Stromal cell of bone marrow (primary cell): ENCODE data around the gene ZNF26.
"Not testable (repeated sequence)": the region's sequence is repeated elsewhere in the genome, so short reads cannot be mapped to it uniquely, and the experiment has no call there.

ENCODE experiments used
- DNase-seq: peaks from one replicate; pipeline ENCODE4 v3.0.0-alpha.2; 2012; ENCODE audit warnings: low read depth

ZNF26 gene, protein sequence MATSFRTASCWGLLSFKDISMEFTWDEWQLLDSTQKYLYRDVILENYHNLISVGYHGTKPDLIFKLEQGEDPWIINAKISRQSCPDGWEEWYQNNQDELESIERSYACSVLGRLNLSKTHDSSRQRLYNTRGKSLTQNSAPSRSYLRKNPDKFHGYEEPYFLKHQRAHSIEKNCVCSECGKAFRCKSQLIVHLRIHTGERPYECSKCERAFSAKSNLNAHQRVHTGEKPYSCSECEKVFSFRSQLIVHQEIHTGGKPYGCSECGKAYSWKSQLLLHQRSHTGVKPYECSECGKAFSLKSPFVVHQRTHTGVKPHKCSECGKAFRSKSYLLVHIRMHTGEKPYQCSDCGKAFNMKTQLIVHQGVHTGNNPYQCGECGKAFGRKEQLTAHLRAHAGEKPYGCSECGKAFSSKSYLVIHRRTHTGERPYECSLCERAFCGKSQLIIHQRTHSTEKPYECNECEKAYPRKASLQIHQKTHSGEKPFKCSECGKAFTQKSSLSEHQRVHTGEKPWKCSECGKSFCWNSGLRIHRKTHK

DNA sequence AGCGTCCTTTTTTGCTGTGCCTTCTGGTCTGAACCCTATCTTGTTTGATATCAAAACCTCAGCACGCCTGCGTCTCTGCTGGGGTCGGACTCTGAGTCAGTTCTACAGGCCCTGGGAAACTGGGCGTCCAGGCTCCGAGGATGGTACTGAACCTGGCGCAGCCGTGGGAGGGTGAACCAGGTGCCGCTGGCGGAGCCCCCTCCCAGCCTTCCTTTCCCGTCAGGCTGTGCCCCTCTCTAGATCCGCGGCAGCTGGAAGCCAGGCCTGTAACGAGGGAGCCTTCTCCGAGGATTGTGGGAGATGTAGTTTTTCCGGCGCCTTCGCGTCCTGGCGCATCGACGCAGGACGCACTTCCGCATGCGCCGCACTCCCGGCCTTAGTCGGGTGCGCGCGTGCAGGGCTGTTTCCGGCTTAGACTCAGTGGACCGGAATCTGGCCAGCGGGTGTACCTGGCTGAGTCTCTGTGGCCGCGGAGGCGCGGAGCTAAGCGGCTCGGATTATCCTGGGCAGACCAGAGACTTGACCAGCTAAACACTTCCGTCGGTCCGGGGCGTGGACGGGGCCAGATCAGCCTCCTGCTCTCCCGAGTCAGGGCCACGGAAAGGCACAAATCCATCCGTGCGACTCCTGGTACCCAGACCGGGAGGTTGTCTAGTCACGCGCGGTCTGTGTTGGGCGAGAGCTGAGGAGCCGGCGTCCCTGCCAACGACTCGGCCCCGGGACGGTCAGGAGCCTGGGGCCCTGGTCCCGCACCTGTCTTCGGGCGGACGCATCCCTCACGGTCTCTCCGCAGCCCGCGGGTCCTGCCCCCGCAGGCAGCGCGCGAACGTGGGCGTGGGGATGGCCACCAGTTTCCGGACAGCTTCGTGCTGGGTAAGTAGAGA lies at the start of gene ZNF26:
TSS of gene ZNF26 (plus strand) at position 367 of the 884 bp plus-strand sequence. CDS start at position 841, 474 bp downstream.
- peak; percentile 85 for DNase-seq

DNA sequence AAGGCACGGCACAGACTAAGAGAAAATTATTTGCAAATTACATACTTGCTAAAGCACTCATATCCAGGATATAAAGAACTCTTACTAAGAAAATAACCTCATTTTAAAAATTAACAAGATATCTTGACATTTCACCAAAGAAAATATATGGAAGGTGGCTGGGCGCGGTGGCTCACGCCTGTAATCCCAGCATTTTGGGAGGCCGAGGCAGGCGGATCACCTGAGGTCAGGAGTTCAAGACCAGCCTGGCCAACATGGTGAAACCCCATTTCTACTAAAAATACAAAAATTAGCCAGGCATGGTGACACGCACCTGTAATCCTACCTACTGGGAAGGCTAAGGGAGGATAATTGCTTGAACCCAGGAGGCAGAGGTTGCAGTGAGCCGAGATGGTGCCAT lies 49.2 kb upstream of the ZNF26 start:
- not testable (repeated sequence) for DNase-seq

DNA sequence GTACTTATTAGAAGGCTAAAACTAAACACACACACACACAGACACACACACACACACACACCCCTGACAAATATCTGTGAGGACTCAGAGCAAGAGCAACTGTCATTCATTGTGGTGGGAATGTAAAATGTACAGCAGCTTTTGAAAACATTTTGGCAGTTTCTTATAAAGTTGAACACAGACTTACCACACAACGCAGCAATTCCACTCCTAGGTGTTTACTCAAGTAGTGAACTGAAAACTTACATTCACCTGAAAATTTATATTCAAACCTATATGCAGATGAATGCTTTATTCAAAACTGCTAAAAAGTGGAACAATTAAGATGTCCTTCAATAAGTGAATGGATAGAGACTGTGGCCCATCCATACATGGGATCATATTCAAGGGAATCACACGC lies 48.7 kb upstream of the ZNF26 start:
- no peak for DNase-seq

DNA sequence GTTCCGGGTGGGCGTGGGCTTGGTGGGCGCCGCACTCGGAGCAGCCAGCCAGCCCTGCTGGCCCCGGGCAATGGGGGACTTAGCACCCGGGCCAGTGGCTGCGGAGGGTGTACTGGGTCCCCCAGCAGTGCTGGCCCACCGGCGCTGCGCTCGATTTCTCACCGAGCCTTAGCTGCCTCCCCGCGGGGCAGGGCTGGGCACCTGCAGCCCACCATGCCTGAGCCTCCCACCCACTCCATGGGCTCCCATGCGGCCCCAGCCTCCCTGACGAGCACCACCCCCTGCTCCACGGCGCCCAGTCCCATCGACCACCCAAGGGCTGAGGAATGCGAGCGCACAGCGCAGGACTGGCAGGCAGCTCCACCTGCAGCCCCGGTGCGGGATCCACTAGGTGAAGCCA lies 47.4 kb upstream of the ZNF26 start:
- DNase-seq = not testable (repeated sequence)

DNA sequence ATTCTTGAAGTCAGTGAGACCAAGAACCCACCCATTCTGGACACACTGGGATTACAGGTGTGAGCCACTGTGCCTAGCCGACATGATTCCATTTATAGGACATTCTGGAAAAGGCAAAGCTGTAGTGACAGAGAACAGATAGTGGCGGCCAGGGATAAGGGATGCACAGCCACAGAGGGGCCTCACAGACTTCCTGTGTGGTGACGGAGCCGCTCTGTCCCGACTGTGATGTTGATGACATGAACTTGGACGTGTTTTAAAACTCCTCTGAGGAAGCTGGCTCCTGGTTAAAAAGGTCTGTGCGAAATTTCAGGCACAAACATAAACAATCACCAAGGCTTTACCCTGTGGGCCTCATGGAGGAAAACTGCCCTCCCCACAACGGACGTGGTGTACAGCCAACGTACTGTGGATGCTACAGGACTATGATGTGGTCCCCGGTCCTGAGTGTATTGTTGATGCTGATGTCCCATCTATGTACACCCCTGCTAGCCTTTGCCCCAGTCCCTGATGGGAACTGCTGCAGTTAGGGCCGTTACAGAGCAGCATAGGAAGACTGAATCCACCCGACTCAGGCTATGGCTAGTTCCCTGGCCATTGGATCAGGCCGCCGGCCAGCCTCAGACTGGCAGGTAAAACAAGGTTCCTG lies 46.0 kb upstream of the ZNF26 start:
- no peak for DNase-seq

DNA sequence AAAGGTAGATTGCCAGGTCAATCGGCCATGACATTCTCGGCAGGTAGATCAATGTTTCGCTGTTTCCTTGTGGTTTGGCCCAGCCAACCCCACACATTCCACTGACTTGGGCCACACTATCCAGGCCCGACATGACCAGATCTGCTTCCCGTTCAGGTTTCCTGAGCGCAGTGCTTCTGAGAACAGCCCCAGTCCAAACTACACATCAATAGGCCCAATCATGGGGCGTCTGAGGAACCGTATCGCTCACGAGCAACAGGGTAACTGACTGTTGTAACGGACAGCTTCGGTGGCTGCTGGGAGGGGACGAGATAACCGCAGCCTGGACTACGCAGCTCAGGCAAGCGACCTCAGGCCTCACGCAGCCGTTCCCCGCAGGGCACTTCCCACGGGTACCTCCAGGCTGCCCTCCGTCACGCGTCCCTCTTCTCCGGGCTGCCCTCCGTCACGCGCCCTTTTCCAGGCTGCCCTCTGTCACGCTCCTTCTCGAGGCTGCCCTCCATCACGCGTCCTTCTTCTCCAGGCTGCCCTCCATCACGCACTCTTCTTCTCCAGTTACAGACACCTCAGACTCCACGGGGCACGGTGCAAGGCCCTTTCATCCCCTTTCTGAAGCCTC lies 44.7 kb upstream of the ZNF26 start:
- DNase-seq = no peak

DNA sequence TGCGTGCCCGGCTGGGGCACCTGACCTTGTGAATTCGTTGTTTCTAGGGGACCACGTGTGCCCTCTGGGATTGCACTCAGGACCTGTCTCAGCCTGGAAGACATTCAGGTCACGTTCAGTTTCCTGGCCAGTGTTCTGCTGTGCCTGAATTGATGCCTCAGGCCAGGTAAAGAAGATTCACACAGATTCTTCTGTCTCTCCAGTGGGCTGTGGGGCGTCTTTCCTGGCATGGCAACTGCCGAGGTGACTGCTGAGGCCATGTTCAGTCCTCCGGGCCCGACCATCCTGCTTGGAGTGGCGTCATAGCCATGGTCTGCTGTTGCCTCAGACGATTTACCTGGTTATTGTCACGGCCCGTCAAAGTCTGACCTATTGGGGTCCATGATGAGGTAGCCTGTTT lies 43.6 kb upstream of the ZNF26 start:
- DNase-seq = no peak

DNA sequence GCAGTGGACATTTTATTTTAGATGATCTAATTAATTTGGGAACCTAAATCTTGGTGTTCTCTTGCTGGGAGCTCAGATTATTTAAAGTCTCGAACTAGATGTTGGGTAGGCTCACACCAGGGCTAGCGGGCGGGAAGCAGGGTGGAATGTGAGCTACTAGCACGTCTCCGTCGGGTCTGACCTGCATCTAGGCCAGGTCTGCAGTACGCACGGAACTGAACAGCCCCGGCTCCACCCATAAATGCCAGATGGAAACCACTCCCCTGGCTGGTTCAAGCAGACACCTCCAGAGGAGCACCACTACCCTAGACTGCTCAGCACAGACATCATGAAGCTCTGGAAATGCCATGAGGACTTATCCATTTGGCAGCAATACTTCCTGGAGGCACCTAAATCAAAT lies 40.4 kb upstream of the ZNF26 start:
- no peak for DNase-seq

DNA sequence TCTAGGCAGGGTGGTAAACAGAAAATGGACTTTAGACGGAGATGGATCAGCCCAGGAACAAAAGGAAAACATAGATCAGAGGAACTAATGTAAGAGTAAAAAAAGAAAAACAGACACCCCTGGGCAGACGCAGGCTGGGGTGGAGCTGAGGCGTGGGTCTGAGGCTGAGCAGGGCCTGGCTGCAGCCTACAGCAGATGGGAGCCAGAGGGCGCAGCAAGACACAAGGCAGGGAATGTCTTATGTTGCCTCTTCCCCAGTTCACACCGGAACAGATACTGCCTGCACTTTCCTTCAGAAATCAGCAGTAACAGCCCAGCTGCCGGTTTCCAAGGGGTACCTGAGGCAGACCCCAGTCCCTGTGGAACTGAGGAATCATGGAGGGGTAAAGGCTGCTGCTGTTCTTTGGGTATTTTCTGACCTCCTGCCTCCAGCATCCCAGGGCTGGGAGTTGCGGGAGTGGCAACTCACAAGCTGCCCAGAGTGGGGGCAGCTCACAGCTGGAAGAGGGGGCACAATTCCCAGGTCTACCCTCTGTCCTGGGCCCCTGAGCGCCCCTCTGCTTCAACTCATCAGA lies 39.8 kb upstream of the ZNF26 start:
- DNase-seq = no peak

DNA sequence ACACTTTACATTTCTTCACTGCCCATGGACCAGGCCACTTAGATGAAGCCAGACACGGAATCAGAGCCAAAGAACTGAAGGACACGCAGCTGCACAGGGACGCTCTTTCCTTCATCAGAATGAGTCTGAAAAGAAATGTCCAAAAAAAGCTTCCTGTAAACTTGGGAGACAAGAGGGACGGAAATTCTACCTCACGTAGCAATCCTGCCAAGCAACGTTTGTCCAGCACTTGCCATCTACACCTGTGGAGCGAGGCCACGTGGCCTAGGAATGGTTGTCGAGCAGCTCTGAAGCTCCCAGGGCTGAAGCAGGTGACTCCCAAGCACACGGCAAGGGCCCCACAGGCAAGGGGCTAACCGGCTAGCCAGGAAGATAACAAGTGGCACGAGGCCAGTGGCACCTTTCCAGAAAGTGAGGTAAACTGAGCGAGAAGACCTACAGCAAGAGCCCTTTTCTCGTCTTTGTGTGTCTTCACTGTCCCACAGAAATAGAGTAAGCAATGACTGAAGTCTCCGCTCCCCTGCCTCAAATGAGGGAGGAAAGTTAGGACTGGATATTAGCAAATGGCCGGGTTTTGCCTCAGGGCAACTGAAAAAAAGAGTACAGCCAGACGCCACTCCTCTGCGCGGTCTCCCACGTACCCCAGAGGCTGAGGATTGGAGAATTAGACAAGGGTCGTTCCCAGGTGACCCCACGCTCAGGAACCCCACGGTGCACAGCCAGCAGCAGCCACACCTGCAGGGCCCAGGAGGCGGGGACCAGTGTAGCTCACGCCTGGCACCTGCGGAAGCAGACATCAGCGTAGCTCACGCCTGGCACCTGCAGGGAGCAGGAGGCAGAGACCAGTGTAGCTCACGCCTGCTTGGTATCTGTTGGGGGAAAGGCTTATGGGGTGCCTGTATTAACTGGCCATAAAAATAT lies 37.8 kb upstream of the ZNF26 start:
- DNase-seq = no peak

DNA sequence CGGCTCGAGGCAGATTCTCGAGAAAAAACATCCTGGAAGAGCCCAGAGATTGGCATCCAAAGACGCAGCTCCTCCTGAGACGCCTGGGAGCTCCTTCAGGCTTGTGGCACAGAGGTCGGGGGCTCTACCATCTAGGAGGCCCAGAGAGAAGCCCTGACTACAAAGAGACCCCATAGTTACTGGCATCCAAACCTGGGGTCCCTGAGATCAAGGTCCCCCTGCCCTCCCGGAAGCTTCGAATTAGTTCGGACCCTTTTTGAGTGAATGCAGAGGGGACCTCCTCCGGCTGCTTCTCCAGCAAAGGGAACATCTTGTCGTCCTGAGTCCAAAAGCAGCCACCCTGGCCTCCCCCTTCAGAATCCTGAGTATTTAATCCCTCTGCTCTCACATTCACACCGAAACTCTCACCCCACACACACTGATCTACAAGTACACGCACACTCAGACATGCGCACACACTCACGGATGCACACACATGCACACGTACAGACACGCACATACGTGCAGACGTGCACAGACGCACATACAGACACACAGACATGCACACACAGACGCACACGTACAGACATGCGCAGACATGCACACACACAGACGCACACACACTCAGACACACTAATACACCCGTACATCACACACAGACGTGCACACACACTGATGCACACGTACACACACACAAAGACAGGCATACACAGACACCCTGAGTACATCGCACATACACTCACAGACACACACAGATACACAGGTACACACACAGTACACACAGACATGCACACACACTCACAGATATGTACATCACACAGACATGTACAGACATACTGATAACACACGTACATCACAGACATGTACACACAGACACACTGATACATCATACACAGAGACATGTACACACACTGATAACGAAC lies 36.0 kb upstream of the ZNF26 start:
- DNase-seq = no peak

DNA sequence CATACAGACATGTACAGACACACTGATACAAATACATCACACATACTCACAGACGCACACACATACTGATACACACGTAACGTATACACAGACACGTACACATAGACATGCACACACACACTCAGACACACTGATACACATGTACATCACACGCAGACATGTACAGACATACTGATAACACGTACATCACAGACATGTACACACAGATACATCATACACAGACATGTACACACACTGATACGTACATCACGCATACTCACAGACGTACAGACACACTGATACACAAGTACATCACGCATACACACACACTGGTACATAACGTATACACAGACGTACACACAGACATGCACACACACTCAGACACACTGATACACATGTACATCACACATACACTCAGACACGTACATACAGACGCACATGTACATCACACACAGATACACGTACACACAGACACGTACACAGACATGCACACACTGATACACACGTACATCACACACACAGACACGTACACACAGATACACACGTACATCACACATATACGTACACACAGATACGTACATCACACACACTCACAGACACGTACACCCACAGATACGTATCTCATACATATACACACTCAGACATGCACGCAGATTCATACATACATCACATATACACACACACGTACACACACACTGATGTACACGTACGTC lies 35.2 kb upstream of the ZNF26 start:
- no peak for DNase-seq

DNA sequence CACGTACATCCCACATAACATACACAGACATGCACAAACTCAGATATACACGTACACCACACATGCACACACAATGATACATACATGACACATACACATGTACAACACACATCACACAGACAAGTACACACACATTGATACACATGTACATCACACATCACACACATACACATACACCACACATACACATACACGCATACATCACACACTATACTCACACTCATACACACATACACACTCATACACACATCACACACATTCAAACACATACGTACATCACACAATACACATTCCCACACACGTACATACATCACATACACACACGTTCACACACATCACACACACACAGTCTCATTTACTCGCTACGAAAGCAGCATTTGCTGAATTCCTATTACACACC lies 34.5 kb upstream of the ZNF26 start:
- no peak for DNase-seq

DNA sequence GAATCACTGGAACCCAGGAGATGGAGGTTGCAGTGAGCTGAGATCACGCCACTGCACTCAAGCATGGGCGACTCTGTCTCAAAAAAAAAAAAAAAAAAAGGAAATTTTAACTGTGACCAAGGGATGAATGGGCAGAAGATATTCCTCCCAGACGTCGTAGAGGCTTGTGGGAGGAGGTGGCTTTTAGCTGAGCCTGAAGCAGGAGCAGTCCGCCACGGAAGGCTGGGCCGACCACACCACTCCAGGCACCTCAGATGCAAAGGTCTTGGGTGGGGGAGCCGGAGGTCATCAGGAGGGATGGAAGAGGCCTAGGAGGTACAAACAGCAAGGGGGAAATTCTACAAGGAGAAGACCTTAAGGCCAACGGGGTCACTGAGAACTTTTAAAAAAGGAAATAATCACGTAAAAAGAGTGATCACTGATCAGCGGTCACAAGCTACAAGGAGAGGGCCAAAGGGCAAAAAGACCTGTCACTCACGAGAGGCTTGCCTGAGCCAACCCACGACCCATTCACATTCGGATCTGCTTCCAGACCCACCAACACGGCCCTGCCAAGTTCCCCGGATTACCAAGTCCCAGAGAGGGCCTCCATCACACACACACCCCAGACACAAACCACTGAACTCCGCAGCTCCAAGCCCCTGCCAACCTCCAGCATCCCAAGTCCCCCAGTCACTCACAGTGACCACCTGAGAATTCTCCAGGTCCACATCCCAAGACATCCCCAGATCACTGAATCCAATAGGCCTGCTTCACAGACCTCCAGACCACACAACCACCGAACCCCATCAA lies 33.6 kb upstream of the ZNF26 start:
- DNase-seq = no peak

DNA sequence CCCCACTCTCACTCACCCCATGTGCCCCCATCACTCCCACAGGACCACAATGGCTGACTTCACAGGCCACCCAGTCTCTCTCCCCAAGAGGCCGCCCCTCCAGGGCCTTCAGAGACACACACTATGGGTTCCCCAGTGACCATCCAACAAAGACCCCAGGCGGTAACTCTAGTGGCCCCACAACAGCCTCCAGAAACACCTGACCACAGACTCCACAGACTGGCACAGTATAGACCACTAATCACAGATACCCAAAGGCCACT lies 33.1 kb upstream of the ZNF26 start:
- no peak for DNase-seq

DNA sequence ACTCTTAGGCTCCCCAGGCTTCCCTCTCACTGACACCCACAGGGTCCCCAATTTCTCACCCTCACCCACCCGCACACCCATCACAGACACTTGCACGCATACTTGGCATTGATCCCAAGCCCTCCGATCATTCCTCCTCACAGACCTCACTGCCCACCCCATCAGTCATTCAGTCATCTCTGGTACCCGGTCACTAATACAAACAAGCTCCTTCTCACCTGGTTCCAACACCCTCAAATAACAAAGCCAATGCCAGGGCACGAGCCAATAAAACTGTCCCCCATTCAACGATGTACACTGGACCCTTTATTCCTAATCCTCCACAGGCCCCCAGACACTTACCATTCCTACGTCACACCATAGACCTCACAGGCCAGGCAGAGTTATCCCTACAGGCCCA lies 32.4 kb upstream of the ZNF26 start:
- no peak for DNase-seq

DNA sequence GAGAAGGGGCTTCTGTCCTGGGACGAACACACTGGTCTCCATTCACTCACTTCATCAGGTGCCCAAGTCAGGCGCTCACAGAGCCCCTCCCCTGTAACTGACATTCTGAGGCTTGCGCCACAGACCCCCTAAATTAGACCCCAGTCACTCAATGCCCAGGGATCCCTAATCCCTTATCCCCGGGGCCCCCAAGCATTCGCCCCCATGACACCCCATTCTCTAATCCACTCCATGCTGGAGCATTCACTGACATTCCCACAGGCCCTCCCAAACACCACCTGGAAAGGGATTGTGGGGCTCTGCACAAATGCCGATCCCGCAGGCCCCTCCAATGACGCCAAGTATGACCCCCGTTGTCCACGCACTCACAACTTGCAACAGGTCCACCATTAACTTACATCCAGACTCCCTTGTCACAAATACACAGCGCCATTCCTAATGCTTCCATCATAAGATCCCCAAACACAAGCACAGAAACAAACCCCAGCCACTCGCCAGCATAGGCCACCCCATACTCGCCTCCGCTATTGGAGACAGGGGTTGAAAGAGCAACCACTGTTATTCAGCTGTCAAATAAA lies 31.6 kb upstream of the ZNF26 start:
- no peak for DNase-seq
